K562 (cell line): ENCODE results near the gene DHRS3. TPM values are rescaled to one million over a fixed set of nuclear protein-coding genes. Genes with fewer than 3 reads are reported as not detected.

ENCODE experiments used
- ARHGAP35 ChIP-seq: fragments of 450-650 bp; IDR thresholded peaks from 2 replicates; pipeline ENCODE4 v1.6.1; 2018; ENCODE audit not compliant: partially characterized antibody
- CBX1 ChIP-seq: sonication (generic); IDR thresholded peaks from 2 replicates; pipeline ENCODE4 v1.6.1; 2016; ENCODE audit warnings: antibody characterized with exemption, low read depth, mild to moderate bottlenecking
- EHMT2 ChIP-seq: fragments of 450-650 bp; IDR thresholded peaks from 2 replicates; pipeline ENCODE4 v1.6.1; 2018; ENCODE audit warnings: antibody characterized with exemption
- FOXM1 ChIP-seq, 2 experiments: fragments of 450-650 bp in 1 of 2; sonication (generic) in 1 of 2; formaldehyde crosslinking in 1 of 2; IDR thresholded peaks; 2 replicates each; pipeline versions ENCODE4 v1.6.1 to v1.9.0; 2017 to 2022; ENCODE audit warnings: low read depth in 2 of 2, mild to moderate bottlenecking in 2 of 2, missing genetic modification reagents in 1 of 2, moderate library complexity in 1 of 2
- HNRNPH1 ChIP-seq: fragments of 200-400 bp; formaldehyde crosslinking; optimal IDR thresholded peaks from 2 replicates; pipeline ENCODE3; 2017; ENCODE audit warnings: low read depth, mild to moderate bottlenecking, low read length, moderate library complexity
- HNRNPL ChIP-seq: fragments of 200-400 bp; formaldehyde crosslinking; IDR thresholded peaks from 2 replicates; pipeline ENCODE4 v1.6.1; 2017; ENCODE audit warnings: low read depth, mild to moderate bottlenecking, low read length
- LARP7 ChIP-seq: fragments of 450-650 bp; IDR thresholded peaks from 2 replicates; pipeline ENCODE4 v1.6.1; 2016
- MAZ ChIP-seq, 2 experiments: fragments of 450-650 bp in 1 of 2; sonication (generic) in 1 of 2; formaldehyde crosslinking; IDR thresholded peaks in 1 of 2; conservative IDR thresholded peaks in 1 of 2; 2 replicates each; pipeline versions ENCODE4 v1.4.0 to v1.5.0; 2020; ENCODE audit warnings: mild to moderate bottlenecking in 1 of 2, missing genetic modification reagents in 1 of 2
- SREBF1 ChIP-seq: fragments of 150-350 bp; IDR thresholded peaks from 2 replicates; pipeline ENCODE4 v1.6.1; 2014; ENCODE audit warnings: antibody characterized with exemption, low read depth, low read length, borderline replicate concordance
- TARDBP ChIP-seq: fragments of 450-650 bp; IDR thresholded peaks from 2 replicates; pipeline ENCODE4 v1.6.1; 2016
- TCFL5 ChIP-seq: fragments of 250-450 bp; sonication (Bioruptor Pico); conservative IDR thresholded peaks from 2 replicates; pipeline ENCODE4 v1.6.1; 2021; ENCODE audit warnings: mild to moderate bottlenecking, moderate library complexity, matching md5 sums
- ZFP36 ChIP-seq: fragments of 150-350 bp; IDR thresholded peaks from 2 replicates; pipeline ENCODE4 v1.6.1; 2018; ENCODE audit warnings: low read length, low read depth; ENCODE audit not compliant: partially characterized antibody
- ZKSCAN8 ChIP-seq: fragments of 200-800 bp; sonication (Bioruptor generic); IDR thresholded peaks from 2 replicates; pipeline ENCODE4 v1.6.1; 2016; ENCODE audit warnings: missing genetic modification characterization, missing compliant biosample characterization
- polyA plus RNA-seq, 8 experiments: library from polyadenylated mRNA; depleted of rRNA in 4 of 8; stranded (reverse) in 5 of 8; unstranded in 3 of 8; fragments of >200 nt; fragmentation: Nextera tagmentation in 2 of 8; fragmentation: Illumina TruSeq in 1 of 8; extraction: Ambion mirVana in 2 of 8; extraction: Trizol in 1 of 8; gene quantifications; 2 replicates each; pipeline versions ENCODE4 v1.2.1 to v1.2.3, GENCODE V29; 2011 to 2014; ENCODE audit warnings: inconsistent platforms in 1 of 8, missing spikeins in 1 of 8
- total RNA-seq, 7 experiments: library from RNA; depleted of rRNA in 6 of 7; stranded (reverse); fragments of >200 nt in 6 of 7; fragmentation: Illumina TruSeq in 2 of 7; extraction: Trizol in 2 of 7; gene quantifications; 2 replicates each; pipeline versions ENCODE4 v1.2.1 to v1.2.3, GENCODE V29; 2011 to 2021; ENCODE audit warnings: low replicate concordance in 1 of 7
- TF ChIP-seq, protein P1 (sequence below): fragments of 250-450 bp; sonication (Bioruptor Pico); IDR thresholded peaks from 2 replicates; pipeline ENCODE4 v1.9.0; 2021; ENCODE audit warnings: mild to moderate bottlenecking
- TF ChIP-seq, protein P2 (sequence below): sonication (generic); formaldehyde crosslinking; IDR thresholded peaks from 2 replicates; pipeline ENCODE4 v1.4.0; 2020; ENCODE audit warnings: mild to moderate bottlenecking, missing genetic modification reagents
- TF ChIP-seq, protein P3 (sequence below), 2 experiments: fragments of 450-650 bp; IDR thresholded peaks; 2 replicates each; pipeline ENCODE4 v1.6.1; 2018; ENCODE audit warnings: mild to moderate bottlenecking in 2 of 2, low read depth in 1 of 2; ENCODE audit not compliant: partially characterized antibody in 2 of 2
- TF ChIP-seq, protein P4 (sequence below): fragments of 250-450 bp; sonication (Bioruptor Pico); IDR thresholded peaks from 2 replicates; pipeline ENCODE4 v1.8.0; 2022; ENCODE audit warnings: moderate library complexity, mild to moderate bottlenecking, inconsistent platforms
- TF ChIP-seq, protein P5 (sequence below): fragments of 450-650 bp; IDR thresholded peaks from 2 replicates; pipeline ENCODE4 v1.6.1; 2016; ENCODE audit warnings: mild to moderate bottlenecking

DHRS3 gene
- total and polyA plus RNA-seq, 9 of the 15 experiments (the other 6 are each of a cell fraction or from before 2014, with no cell fraction given): 21.0 to 116 (median 58.7) TPM

DNA sequence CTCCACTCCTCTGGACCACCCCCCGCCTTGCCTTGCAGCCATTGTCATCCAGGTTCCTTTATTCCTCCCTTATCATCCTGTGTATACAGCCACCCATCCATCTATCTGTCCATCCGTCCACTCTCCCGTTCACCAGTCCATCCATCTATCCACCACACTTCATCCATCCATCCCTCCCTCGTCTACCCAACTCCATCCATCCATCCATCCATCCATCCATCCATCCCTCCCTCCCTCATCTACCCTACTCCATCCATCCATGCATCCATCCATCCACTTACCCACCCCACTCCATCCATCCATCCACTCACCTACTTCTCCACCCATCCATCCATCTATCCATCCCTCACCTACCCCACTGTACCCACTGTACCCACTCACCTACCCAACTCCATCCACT, 35.4 kb downstream of the DHRS3 start (continued):
- TF ChIP-seq HNRNPH1: no peak
- no peak for TF ChIP-seq ARHGAP35
- TF ChIP-seq FOXM1 (IDR thresholded peaks at IDR 0.05; ENCODE audit: low read depth): no peak
- TF ChIP-seq FOXM1 (CRISPR knock-in tag; IDR thresholded peaks at IDR 0.05; ENCODE audit: low read depth): no peak
- TF ChIP-seq, protein P1, sequence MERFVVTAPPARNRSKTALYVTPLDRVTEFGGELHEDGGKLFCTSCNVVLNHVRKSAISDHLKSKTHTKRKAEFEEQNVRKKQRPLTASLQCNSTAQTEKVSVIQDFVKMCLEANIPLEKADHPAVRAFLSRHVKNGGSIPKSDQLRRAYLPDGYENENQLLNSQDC: no peak
- no peak for TF ChIP-seq MAZ (CRISPR knock-in tag; conservative IDR thresholded peaks at IDR 0.05 in 1 of 2, IDR thresholded peaks at IDR 0.05 in 1 of 2)
- TF ChIP-seq EHMT2: 0 out of 2 replicates have a peak, but pooled peaks have one; percentile 58
- no peak for TF ChIP-seq HNRNPL
- TF ChIP-seq ZKSCAN8 (CRISPR knock-in tag): no peak
- no peak for TF ChIP-seq SREBF1
- TF ChIP-seq, protein P2, sequence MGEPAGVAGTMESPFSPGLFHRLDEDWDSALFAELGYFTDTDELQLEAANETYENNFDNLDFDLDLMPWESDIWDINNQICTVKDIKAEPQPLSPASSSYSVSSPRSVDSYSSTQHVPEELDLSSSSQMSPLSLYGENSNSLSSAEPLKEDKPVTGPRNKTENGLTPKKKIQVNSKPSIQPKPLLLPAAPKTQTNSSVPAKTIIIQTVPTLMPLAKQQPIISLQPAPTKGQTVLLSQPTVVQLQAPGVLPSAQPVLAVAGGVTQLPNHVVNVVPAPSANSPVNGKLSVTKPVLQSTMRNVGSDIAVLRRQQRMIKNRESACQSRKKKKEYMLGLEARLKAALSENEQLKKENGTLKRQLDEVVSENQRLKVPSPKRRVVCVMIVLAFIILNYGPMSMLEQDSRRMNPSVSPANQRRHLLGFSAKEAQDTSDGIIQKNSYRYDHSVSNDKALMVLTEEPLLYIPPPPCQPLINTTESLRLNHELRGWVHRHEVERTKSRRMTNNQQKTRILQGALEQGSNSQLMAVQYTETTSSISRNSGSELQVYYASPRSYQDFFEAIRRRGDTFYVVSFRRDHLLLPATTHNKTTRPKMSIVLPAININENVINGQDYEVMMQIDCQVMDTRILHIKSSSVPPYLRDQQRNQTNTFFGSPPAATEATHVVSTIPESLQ (CRISPR knock-in tag): no peak
- no peak for TF ChIP-seq ZFP36
- TF ChIP-seq, protein P3, sequence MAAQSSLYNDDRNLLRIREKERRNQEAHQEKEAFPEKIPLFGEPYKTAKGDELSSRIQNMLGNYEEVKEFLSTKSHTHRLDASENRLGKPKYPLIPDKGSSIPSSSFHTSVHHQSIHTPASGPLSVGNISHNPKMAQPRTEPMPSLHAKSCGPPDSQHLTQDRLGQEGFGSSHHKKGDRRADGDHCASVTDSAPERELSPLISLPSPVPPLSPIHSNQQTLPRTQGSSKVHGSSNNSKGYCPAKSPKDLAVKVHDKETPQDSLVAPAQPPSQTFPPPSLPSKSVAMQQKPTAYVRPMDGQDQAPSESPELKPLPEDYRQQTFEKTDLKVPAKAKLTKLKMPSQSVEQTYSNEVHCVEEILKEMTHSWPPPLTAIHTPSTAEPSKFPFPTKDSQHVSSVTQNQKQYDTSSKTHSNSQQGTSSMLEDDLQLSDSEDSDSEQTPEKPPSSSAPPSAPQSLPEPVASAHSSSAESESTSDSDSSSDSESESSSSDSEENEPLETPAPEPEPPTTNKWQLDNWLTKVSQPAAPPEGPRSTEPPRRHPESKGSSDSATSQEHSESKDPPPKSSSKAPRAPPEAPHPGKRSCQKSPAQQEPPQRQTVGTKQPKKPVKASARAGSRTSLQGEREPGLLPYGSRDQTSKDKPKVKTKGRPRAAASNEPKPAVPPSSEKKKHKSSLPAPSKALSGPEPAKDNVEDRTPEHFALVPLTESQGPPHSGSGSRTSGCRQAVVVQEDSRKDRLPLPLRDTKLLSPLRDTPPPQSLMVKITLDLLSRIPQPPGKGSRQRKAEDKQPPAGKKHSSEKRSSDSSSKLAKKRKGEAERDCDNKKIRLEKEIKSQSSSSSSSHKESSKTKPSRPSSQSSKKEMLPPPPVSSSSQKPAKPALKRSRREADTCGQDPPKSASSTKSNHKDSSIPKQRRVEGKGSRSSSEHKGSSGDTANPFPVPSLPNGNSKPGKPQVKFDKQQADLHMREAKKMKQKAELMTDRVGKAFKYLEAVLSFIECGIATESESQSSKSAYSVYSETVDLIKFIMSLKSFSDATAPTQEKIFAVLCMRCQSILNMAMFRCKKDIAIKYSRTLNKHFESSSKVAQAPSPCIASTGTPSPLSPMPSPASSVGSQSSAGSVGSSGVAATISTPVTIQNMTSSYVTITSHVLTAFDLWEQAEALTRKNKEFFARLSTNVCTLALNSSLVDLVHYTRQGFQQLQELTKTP (IDR thresholded peaks at IDR 0.05; ENCODE audit: low read depth in 1 of 2, partially characterized antibody in 2 of 2): no peak
- no peak for TF ChIP-seq CBX1
- TF ChIP-seq, protein P4, sequence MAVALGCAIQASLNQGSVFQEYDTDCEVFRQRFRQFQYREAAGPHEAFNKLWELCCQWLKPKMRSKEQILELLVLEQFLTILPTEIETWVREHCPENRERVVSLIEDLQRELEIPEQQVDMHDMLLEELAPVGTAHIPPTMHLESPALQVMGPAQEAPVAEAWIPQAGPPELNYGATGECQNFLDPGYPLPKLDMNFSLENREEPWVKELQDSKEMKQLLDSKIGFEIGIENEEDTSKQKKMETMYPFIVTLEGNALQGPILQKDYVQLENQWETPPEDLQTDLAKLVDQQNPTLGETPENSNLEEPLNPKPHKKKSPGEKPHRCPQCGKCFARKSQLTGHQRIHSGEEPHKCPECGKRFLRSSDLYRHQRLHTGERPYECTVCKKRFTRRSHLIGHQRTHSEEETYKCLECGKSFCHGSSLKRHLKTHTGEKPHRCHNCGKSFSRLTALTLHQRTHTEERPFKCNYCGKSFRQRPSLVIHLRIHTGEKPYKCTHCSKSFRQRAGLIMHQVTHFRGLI (CRISPR knock-in tag): no peak
- no peak for TF ChIP-seq TCFL5 (CRISPR knock-in tag)
- TF ChIP-seq LARP7: no peak
- TF ChIP-seq, protein P5, sequence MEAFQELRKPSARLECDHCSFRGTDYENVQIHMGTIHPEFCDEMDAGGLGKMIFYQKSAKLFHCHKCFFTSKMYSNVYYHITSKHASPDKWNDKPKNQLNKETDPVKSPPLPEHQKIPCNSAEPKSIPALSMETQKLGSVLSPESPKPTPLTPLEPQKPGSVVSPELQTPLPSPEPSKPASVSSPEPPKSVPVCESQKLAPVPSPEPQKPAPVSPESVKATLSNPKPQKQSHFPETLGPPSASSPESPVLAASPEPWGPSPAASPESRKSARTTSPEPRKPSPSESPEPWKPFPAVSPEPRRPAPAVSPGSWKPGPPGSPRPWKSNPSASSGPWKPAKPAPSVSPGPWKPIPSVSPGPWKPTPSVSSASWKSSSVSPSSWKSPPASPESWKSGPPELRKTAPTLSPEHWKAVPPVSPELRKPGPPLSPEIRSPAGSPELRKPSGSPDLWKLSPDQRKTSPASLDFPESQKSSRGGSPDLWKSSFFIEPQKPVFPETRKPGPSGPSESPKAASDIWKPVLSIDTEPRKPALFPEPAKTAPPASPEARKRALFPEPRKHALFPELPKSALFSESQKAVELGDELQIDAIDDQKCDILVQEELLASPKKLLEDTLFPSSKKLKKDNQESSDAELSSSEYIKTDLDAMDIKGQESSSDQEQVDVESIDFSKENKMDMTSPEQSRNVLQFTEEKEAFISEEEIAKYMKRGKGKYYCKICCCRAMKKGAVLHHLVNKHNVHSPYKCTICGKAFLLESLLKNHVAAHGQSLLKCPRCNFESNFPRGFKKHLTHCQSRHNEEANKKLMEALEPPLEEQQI: no peak
- no peak for TF ChIP-seq TARDBP
